MM.1S (cell line): ENCODE measurements around the gene DOK6.

Experiments
- DNase-seq: peaks from one replicate; pipeline ENCODE4 v3.0.0-alpha.2; 2015
- H2AFZ ChIP-seq: fragments of 300-600 bp; sonication (generic); 2 replicates; pipeline ENCODE4 v1.6.0; 2016; ENCODE audit warnings: antibody characterized with exemption, low read length
- H3F3A ChIP-seq: fragments of 300-600 bp; sonication (generic); 2 replicates; pipeline ENCODE4 v1.6.1; 2016; ENCODE audit warnings: mild to moderate bottlenecking, antibody characterized with exemption, low read length, moderate library complexity, mixed read lengths; ENCODE audit not compliant: insufficient read depth
- H3K27ac ChIP-seq: fragments of 300-600 bp; sonication (generic); 2 replicates; pipeline ENCODE4 v1.5.1; 2016; ENCODE audit warnings: mild to moderate bottlenecking, low read length
- H3K27me3 ChIP-seq: fragments of 300-600 bp; sonication (generic); replicated peaks from 2 replicates; pipeline ENCODE4 v1.6.0; 2016; ENCODE audit warnings: low read length; ENCODE audit not compliant: insufficient read depth
- H3K36me3 ChIP-seq: fragments of 300-600 bp; sonication (generic); replicated peaks from 2 replicates; pipeline ENCODE4 v1.6.1; 2016; ENCODE audit warnings: mild to moderate bottlenecking, low read length, mixed read lengths; ENCODE audit not compliant: insufficient read depth
- H3K4me1 ChIP-seq: fragments of 300-600 bp; sonication (generic); 2 replicates; pipeline ENCODE4 v1.6.1; 2016; ENCODE audit warnings: low read length, mixed read lengths
- H3K4me2 ChIP-seq: fragments of 300-600 bp; sonication (generic); 2 replicates; pipeline ENCODE4 v1.6.0; 2016; ENCODE audit warnings: low read depth, low read length
- H3K4me3 ChIP-seq: fragments of 300-600 bp; sonication (generic); 2 replicates; pipeline ENCODE4 v1.5.1; 2016; ENCODE audit warnings: low read length, mixed read lengths
- H3K79me2 ChIP-seq: fragments of 300-600 bp; sonication (generic); 2 replicates; pipeline ENCODE4 v1.6.1; 2016; ENCODE audit warnings: mixed run types, low read length, mixed read lengths
- H3K9ac ChIP-seq: fragments of 300-600 bp; sonication (generic); 2 replicates; pipeline ENCODE4 v1.6.1; 2016; ENCODE audit warnings: low read length, mixed read lengths
- H3K9me2 ChIP-seq: fragments of 300-600 bp; sonication (generic); replicated peaks from 2 replicates; pipeline ENCODE4 v1.6.1; 2016; ENCODE audit warnings: mild to moderate bottlenecking, low read length, mixed read lengths; ENCODE audit not compliant: insufficient read depth
- H3K9me3 ChIP-seq: fragments of 300-600 bp; sonication (generic); replicated peaks from 2 replicates; pipeline ENCODE4 v1.6.1; 2016; ENCODE audit warnings: mild to moderate bottlenecking, low read length, mixed read lengths; ENCODE audit not compliant: insufficient read depth
- H4K20me1 ChIP-seq: fragments of 300-600 bp; sonication (generic); 2 replicates; pipeline ENCODE4 v1.6.1; 2016; ENCODE audit warnings: mild to moderate bottlenecking, low read length, moderate library complexity, mixed read lengths; ENCODE audit not compliant: insufficient read depth
- EZH2 ChIP-seq: fragments of 300-600 bp; sonication (generic); optimal IDR thresholded peaks from 2 replicates; pipeline ENCODE3; 2017; ENCODE audit warnings: low read depth, mild to moderate bottlenecking, antibody characterized with exemption, low read length, mixed read lengths
- EZH2phosphoT487 ChIP-seq: fragments of 300-600 bp; sonication (generic); IDR thresholded peaks from 2 replicates; pipeline ENCODE4 v1.6.1; 2018; ENCODE audit warnings: antibody characterized with exemption, low read length
- TF ChIP-seq, protein P1 (sequence below): fragments of 300-600 bp; sonication (generic); IDR thresholded peaks from 2 replicates; pipeline ENCODE4 v1.5.1; 2016; ENCODE audit warnings: antibody characterized with exemption, low read length, mixed read lengths

DOK6 gene

GRCh38 chr18:69397096-69397495 lies 3.6 kb upstream of the DOK6 start:
- Histone ChIP-seq H3K4me2 (no peak overlapping the region), H3K9me3 (no peaks in the 10 kb centered on the region), H4K20me1 (no peaks in the 10 kb centered on the region), H3K9ac (no peak overlapping the region), H3K36me3 (no peaks in the 10 kb centered on the region), H3K9me2 (no peaks in the 10 kb centered on the region), H2AFZ (no peak overlapping the region), H3K4me3 (no peak overlapping the region), H3F3A (no peaks in the 10 kb centered on the region), H3K27ac (no peak overlapping the region), H3K4me1 (no peaks in the 10 kb centered on the region), H3K79me2 (no peaks in the 10 kb centered on the region), H3K27me3 (no peaks in the 10 kb centered on the region)
- TF ChIP-seq, protein P1, sequence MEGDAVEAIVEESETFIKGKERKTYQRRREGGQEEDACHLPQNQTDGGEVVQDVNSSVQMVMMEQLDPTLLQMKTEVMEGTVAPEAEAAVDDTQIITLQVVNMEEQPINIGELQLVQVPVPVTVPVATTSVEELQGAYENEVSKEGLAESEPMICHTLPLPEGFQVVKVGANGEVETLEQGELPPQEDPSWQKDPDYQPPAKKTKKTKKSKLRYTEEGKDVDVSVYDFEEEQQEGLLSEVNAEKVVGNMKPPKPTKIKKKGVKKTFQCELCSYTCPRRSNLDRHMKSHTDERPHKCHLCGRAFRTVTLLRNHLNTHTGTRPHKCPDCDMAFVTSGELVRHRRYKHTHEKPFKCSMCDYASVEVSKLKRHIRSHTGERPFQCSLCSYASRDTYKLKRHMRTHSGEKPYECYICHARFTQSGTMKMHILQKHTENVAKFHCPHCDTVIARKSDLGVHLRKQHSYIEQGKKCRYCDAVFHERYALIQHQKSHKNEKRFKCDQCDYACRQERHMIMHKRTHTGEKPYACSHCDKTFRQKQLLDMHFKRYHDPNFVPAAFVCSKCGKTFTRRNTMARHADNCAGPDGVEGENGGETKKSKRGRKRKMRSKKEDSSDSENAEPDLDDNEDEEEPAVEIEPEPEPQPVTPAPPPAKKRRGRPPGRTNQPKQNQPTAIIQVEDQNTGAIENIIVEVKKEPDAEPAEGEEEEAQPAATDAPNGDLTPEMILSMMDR: no peak
- TF ChIP-seq EZH2: no peak
- no peak for DNase-seq

- Histone ChIP-seq H3F3A (no peaks in the 10 kb centered on the region), H3K4me2 (no peak overlapping the region), H3K9me2 (no peaks in the 10 kb centered on the region), H3K9me3 (no peaks in the 10 kb centered on the region), H3K9ac (no peak overlapping the region), H2AFZ (no peak overlapping the region), H3K4me3 (no peak overlapping the region), H3K36me3 (no peaks in the 10 kb centered on the region), H4K20me1 (no peaks in the 10 kb centered on the region), H3K27me3 (no peaks in the 10 kb centered on the region), H3K4me1 (no peaks in the 10 kb centered on the region), H3K79me2 (no peaks in the 10 kb centered on the region), H3K27ac (no peak overlapping the region)
- TF ChIP-seq EZH2phosphoT487 (no peak), EZH2 (no peak)
- TF ChIP-seq, protein P1: no peak
- DNase-seq: no peak
Observed at GRCh38 chr18:69399253-69399652, 1.4 kb upstream of the DOK6 start.

GRCh38 chr18:69400976-69401225 lies 213 bp downstream of the DOK6 start:
- Histone ChIP-seq H3K9me2 (no peaks in the 10 kb centered on the region), H3K9ac (no peak overlapping the region), H3F3A (no peaks in the 10 kb centered on the region), H3K79me2 (no peaks in the 10 kb centered on the region), H3K36me3 (no peaks in the 10 kb centered on the region), H2AFZ (peak overlapping the region; percentile 53; the same call in 1 of the 2 replicates), H3K27me3 (no peaks in the 10 kb centered on the region), H4K20me1 (no peaks in the 10 kb centered on the region), H3K4me3 (peak overlapping the region; percentile 48), H3K4me2 (peak overlapping the region; percentile 70; the same call in 1 of the 2 replicates), H3K4me1 (no peaks in the 10 kb centered on the region), H3K27ac (no peak overlapping the region), H3K9me3 (no peaks in the 10 kb centered on the region)
- TF ChIP-seq EZH2 (no peak), EZH2phosphoT487 (no peak)
- TF ChIP-seq, protein P1: no peak
- DNase-seq: no peak
